K562 (cell line): ENCODE results near the gene TMEM120A. TPM values are rescaled to one million over a fixed set of nuclear protein-coding genes. Genes with fewer than 3 reads are reported as not detected.

Experiments used
- CREB5 ChIP-seq: fragments of 250-450 bp; sonication (Bioruptor Pico); IDR thresholded peaks from 2 replicates; pipeline ENCODE4 v1.5.0; 2020; ENCODE audit warnings: mild to moderate bottlenecking
- CTBP1 ChIP-seq: fragments of 450-650 bp; IDR thresholded peaks from 2 replicates; pipeline ENCODE4 v1.6.1; 2016; ENCODE audit warnings: borderline replicate concordance
- CTCF ChIP-seq, 3 experiments: IDR thresholded peaks in 2 of 3; conservative IDR thresholded peaks in 1 of 3; 2 replicates each; pipeline ENCODE4 v1.5.1; 2011 to 2012; ENCODE audit warnings: low read length in 3 of 3, mild to moderate bottlenecking in 3 of 3, control low read depth in 2 of 3, improper control_type of control experiment in 1 of 3, inconsistent platforms in 1 of 3, low read depth in 1 of 3, mixed read lengths in 1 of 3, moderate library complexity in 1 of 3; ENCODE audit not compliant: insufficient read depth in 2 of 3
- EGR1 ChIP-seq: fragments of 450-650 bp; conservative IDR thresholded peaks from 2 replicates; pipeline ENCODE4 v1.6.1; 2017; ENCODE audit warnings: mild to moderate bottlenecking
- GATAD2A ChIP-seq: fragments of 450-650 bp; IDR thresholded peaks from 2 replicates; pipeline ENCODE4 v1.6.1; 2017
- MED1 ChIP-seq: sonication (generic); formaldehyde crosslinking; IDR thresholded peaks from 2 replicates; pipeline ENCODE4 v1.8.1; 2023; ENCODE audit warnings: missing genetic modification reagents, borderline replicate concordance
- NKRF ChIP-seq: fragments of 450-650 bp; IDR thresholded peaks from 2 replicates; pipeline ENCODE4 v1.6.1; 2016; ENCODE audit warnings: borderline replicate concordance
- TAF15 ChIP-seq: fragments of 200-400 bp; formaldehyde crosslinking; IDR thresholded peaks from 2 replicates; pipeline ENCODE4 v1.6.1; 2017; ENCODE audit warnings: mild to moderate bottlenecking, low read depth, low read length, moderate library complexity
- USF2 ChIP-seq: sonication (generic); formaldehyde crosslinking; IDR thresholded peaks from 2 replicates; pipeline ENCODE4 v1.5.0; 2020; ENCODE audit warnings: missing genetic modification reagents
- ZNF12 ChIP-seq: sonication (generic); formaldehyde crosslinking; IDR thresholded peaks from 2 replicates; pipeline ENCODE4 v1.4.0; 2020; ENCODE audit warnings: mild to moderate bottlenecking, missing genetic modification reagents
- ZNF518B ChIP-seq: fragments of 250-450 bp; sonication (Bioruptor Pico); IDR thresholded peaks from 2 replicates; pipeline ENCODE4 v1.5.0; 2021; ENCODE audit warnings: mild to moderate bottlenecking, moderate library complexity
- ZNF740 ChIP-seq, 3 experiments: fragments of 200-800 bp in 1 of 3; sonication (Bioruptor generic) in 1 of 3; sonication (generic) in 1 of 3; formaldehyde crosslinking in 1 of 3; IDR thresholded peaks; 2 replicates each; pipeline versions ENCODE4 v1.6.1 to v1.8.0; 2016 to 2022; ENCODE audit warnings: mild to moderate bottlenecking in 2 of 3, missing compliant biosample characterization in 2 of 3, missing genetic modification characterization in 2 of 3, missing genetic modification reagents in 1 of 3
- polyA plus RNA-seq, 8 experiments: library from polyadenylated mRNA; depleted of rRNA in 4 of 8; stranded (reverse) in 5 of 8; unstranded in 3 of 8; fragments of >200 nt; fragmentation: Nextera tagmentation in 2 of 8; fragmentation: Illumina TruSeq in 1 of 8; extraction: Ambion mirVana in 2 of 8; extraction: Trizol in 1 of 8; gene quantifications; 2 replicates each; pipeline versions ENCODE4 v1.2.1 to v1.2.3, GENCODE V29; 2011 to 2014; ENCODE audit warnings: inconsistent platforms in 1 of 8, missing spikeins in 1 of 8
- total RNA-seq, 7 experiments: library from RNA; depleted of rRNA in 6 of 7; stranded (reverse); fragments of >200 nt in 6 of 7; fragmentation: Illumina TruSeq in 2 of 7; extraction: Trizol in 2 of 7; gene quantifications; 2 replicates each; pipeline versions ENCODE4 v1.2.1 to v1.2.3, GENCODE V29; 2011 to 2021; ENCODE audit warnings: low replicate concordance in 1 of 7

Gene TMEM120A
- total and polyA plus RNA-seq, 9 of the 15 experiments (the other 6 are each of a cell fraction or from before 2014, with no cell fraction given), result 2.3 to 90.2 (median 22.9) TPM

GRCh38 chr7:75945297-75946168, 48.9 kb downstream of the TMEM120A start (continued):
- TF ChIP-seq ZNF518B (CRISPR knock-in tag), result no peak
- TF ChIP-seq CREB5 (CRISPR knock-in tag), result no peak
- TF ChIP-seq CTBP1, result peak; percentile 64
- no peak for TF ChIP-seq TAF15
- TF ChIP-seq ZNF12 (CRISPR knock-in tag), result no peak
- TF ChIP-seq ZNF740 (CRISPR knock-in tag; IDR thresholded peaks at IDR 0.05), result no peak
- no peak for TF ChIP-seq ZNF740 (tag; IDR thresholded peaks at IDR 0.05)
- no peak for TF ChIP-seq NKRF
- no peak for TF ChIP-seq USF2 (CRISPR knock-in tag)
- TF ChIP-seq EGR1, result no peak
- peak; percentile 38 to 47 (median 42); a peak in 5 of 6 replicates for TF ChIP-seq CTCF (IDR thresholded peaks at IDR 0.05 in 2 of 3, conservative IDR thresholded peaks at IDR 0.05 in 1 of 3; ENCODE audit: insufficient read depth in 2 of 3, low read depth in 1 of 3, low read length in 3 of 3)
- 0 out of 2 replicates have a peak, but pooled peaks have one; percentile 1 for TF ChIP-seq GATAD2A
- TF ChIP-seq MED1 (CRISPR knock-in tag), result no peak
